ENCODE measurements around the gene TOMM7.
"Not testable (repeated sequence)": the region's sequence is repeated elsewhere in the genome, so short reads cannot be mapped to it uniquely, and the experiment has no call there.

Gene TOMM7

GRCh38 chr7:22826593-22826992 is 3.9 kb upstream of the TOMM7 start:
- FAIRE-seq (no peak), DNase-seq (ENCODE audit: insufficient read length, low spot score) (no peak)

- no peak for DNase-seq (ENCODE audit: insufficient read length, low spot score)
- FAIRE-seq: no peak
Observed at GRCh38 chr7:22824760-22825159, 2.1 kb upstream of the TOMM7 start.

GRCh38 chr7:22823142-22823497 is 471 bp upstream of the TOMM7 start:
- FAIRE-seq: no peak
- DNase-seq (ENCODE audit: insufficient read length, low spot score): no peak

GRCh38 chr7:22821702-22822485 is 755 bp downstream of the TOMM7 start:
- FAIRE-seq: peak; percentile 45
- DNase-seq (ENCODE audit: insufficient read length, low spot score): no peak

GRCh38 chr7:22819476-22819875 is 3.2 kb downstream of the TOMM7 start:
- FAIRE-seq (no peak), DNase-seq (ENCODE audit: insufficient read length, low spot score) (no peak)

GRCh38 chr7:22814261-22815208 is 8.1 kb downstream of the TOMM7 start:
- no peak for DNase-seq (ENCODE audit: insufficient read length, low spot score)
- FAIRE-seq: no peak

GRCh38 chr7:22812353-22812752 is 10.3 kb downstream of the TOMM7 start:
- DNase-seq (ENCODE audit: insufficient read length, low spot score) (no peak), FAIRE-seq (no peak)

GRCh38 chr7:22811746-22812280 is 10.8 kb downstream of the TOMM7 start:
- no peak for DNase-seq (ENCODE audit: insufficient read length, low spot score)
- FAIRE-seq: no peak

- FAIRE-seq: no peak
- DNase-seq (ENCODE audit: insufficient read length, low spot score): no peak
Observed at GRCh38 chr7:22810843-22811242, 11.8 kb downstream of the TOMM7 start.

- no peak for DNase-seq (ENCODE audit: insufficient read length, low spot score)
- FAIRE-seq: no peak
Observed at GRCh38 chr7:22809902-22810642, 12.6 kb downstream of the TOMM7 start.

- no peak for DNase-seq (ENCODE audit: insufficient read length, low spot score)
- FAIRE-seq: no peak
Observed at GRCh38 chr7:22808140-22808539, 14.5 kb downstream of the TOMM7 start.

- FAIRE-seq (no peak), DNase-seq (ENCODE audit: insufficient read length, low spot score) (no peak)
Observed at GRCh38 chr7:22806752-22807151, 15.9 kb downstream of the TOMM7 start.

GRCh38 chr7:22805227-22805626 is 17.4 kb downstream of the TOMM7 start:
- FAIRE-seq (no peak), DNase-seq (ENCODE audit: insufficient read length, low spot score) (no peak)

GRCh38 chr7:22802831-22803230 is 19.8 kb downstream of the TOMM7 start:
- DNase-seq (ENCODE audit: insufficient read length, low spot score); FAIRE-seq: not testable (repeated sequence)

GRCh38 chr7:22802426-22802825 is 20.2 kb downstream of the TOMM7 start:
- DNase-seq (ENCODE audit: insufficient read length, low spot score) (no peak), FAIRE-seq (no peak)

GRCh38 chr7:22801912-22802311 is 20.7 kb downstream of the TOMM7 start:
- FAIRE-seq (no peak), DNase-seq (ENCODE audit: insufficient read length, low spot score) (no peak)

- FAIRE-seq: no peak
Observed at GRCh38 chr7:22799633-22800032, 23.0 kb downstream of the TOMM7 start.

GRCh38 chr7:22793593-22794462 is 28.8 kb downstream of the TOMM7 start:
- no peak for FAIRE-seq

More at GRCh38 chr7:22799633-22800032, 23.0 kb downstream of the TOMM7 start:
- no peak for DNase-seq (ENCODE audit: insufficient read length, low spot score)

GRCh38 chr7:22791204-22792158 is 31.2 kb downstream of the TOMM7 start:
- FAIRE-seq: no peak
- DNase-seq (ENCODE audit: insufficient read length, low spot score): no peak

More at GRCh38 chr7:22793593-22794462, 28.8 kb downstream of the TOMM7 start:
- no peak for DNase-seq (ENCODE audit: insufficient read length, low spot score)

Measured in GM19239 (cell line).